RWPE2 (cell line): ENCODE results near the gene DNHD1.
A peak's percentile ranks its signal among the peaks of the same experiment; 100 is the strongest.

ENCODE experiments used
- ATAC-seq: fragments of 200-7000 bp; cut with Tn5 transposase; 3 replicates; pipeline ENCODE4 v1.9.1; 2021; ENCODE audit warnings: low read depth
- DNase-seq: peaks from one replicate; pipeline ENCODE4 v3.0.0-alpha.2; 2020; ENCODE audit warnings: low spot score
- H3K27ac ChIP-seq: fragments of 450-650 bp; 2 replicates; pipeline ENCODE4 v1.5.1; 2017; ENCODE audit warnings: mild to moderate bottlenecking; ENCODE audit not compliant: poor library complexity, severe bottlenecking
- H3K27me3 ChIP-seq: fragments of 250-450 bp; sonication (Bioruptor Pico); 2 replicates; pipeline ENCODE4 v1.5.1; 2021; ENCODE audit warnings: mild to moderate bottlenecking, moderate library complexity; ENCODE audit not compliant: insufficient read depth, poor library complexity, severe bottlenecking
- H3K36me3 ChIP-seq: fragments of 250-450 bp; sonication (Bioruptor Pico); 2 replicates; pipeline ENCODE4 v1.5.1; 2020; ENCODE audit warnings: low read depth, mild to moderate bottlenecking, moderate library complexity
- H3K4me1 ChIP-seq: fragments of 250-450 bp; sonication (Bioruptor Pico); 2 replicates; pipeline ENCODE4 v1.5.1; 2021; ENCODE audit warnings: mild to moderate bottlenecking, moderate library complexity; ENCODE audit not compliant: insufficient read depth, poor library complexity, severe bottlenecking
- H3K4me3 ChIP-seq: fragments of 250-450 bp; sonication (Bioruptor Pico); 2 replicates; pipeline ENCODE4 v1.5.1; 2021; ENCODE audit warnings: mild to moderate bottlenecking, moderate library complexity; ENCODE audit not compliant: severe bottlenecking
- H3K9me3 ChIP-seq: fragments of 250-450 bp; sonication (Bioruptor Pico); 2 replicates; pipeline ENCODE4 v1.5.1; 2021; ENCODE audit warnings: mild to moderate bottlenecking, moderate library complexity; ENCODE audit not compliant: severe bottlenecking
- TF ChIP-seq, protein P1 (sequence below): fragments of 450-650 bp; IDR thresholded peaks from one replicate; pipeline ENCODE4 v1.5.1; 2017; ENCODE audit warnings: mild to moderate bottlenecking, moderate library complexity; ENCODE audit not compliant: poor library complexity, severe bottlenecking

The DNHD1 gene

DNA sequence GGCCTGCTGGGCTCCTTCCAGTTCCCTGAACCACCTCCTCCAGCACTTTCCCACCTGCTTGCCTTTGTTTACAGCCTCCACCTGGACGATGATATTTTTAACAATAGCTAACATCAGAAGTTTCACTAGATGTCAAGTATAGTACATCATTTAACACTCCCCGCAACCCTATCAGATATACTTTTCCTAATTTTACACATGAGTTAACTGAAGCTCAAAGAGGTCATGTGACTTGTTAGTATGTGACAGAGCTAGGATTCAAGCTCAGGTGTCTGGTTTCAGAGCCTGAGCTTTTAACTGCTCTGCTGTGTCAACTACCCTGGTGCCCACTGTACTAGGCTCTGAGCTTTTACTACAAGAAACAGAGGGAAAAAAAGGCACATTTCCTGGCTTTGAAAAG lies 42.0 kb upstream of the DNHD1 start:
- TF ChIP-seq, protein P1, sequence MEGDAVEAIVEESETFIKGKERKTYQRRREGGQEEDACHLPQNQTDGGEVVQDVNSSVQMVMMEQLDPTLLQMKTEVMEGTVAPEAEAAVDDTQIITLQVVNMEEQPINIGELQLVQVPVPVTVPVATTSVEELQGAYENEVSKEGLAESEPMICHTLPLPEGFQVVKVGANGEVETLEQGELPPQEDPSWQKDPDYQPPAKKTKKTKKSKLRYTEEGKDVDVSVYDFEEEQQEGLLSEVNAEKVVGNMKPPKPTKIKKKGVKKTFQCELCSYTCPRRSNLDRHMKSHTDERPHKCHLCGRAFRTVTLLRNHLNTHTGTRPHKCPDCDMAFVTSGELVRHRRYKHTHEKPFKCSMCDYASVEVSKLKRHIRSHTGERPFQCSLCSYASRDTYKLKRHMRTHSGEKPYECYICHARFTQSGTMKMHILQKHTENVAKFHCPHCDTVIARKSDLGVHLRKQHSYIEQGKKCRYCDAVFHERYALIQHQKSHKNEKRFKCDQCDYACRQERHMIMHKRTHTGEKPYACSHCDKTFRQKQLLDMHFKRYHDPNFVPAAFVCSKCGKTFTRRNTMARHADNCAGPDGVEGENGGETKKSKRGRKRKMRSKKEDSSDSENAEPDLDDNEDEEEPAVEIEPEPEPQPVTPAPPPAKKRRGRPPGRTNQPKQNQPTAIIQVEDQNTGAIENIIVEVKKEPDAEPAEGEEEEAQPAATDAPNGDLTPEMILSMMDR = no peak
- no peak for ATAC-seq

DNA sequence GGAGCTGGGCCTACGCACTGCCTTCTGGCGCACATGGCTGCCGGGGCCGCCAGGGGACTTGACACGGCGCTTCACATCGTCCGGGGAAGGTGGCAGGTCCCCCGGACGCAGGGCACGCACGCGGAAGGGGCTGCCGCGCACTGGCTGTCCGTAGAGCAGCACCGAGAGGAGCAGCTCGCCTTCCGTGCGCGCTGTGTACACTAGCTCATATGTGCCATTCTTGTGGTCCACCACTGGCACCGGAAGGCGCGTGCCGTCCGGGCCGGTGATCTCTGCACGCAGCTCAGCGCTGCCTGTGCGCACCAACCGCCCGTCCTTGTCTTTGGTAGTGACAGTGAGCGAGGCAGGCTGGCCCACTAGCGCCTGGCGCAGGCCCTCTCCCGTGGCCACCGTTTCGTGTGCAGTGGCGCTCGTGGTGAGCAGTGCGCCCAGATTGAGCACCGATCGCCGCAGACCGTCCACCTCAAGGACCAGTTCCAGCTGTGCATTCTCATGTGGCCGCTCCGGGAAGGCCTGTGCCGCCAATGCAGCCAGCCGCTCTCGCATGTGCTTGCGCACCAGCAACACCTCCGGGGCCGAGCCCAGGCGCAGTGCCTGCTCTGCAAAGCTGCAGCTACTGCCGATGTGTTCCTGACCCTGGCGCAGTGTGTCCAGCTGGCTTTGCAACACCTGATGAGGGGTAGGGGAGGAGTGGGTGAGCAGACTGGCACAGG lies 40.6 kb upstream of the DNHD1 start:
- no peak for ATAC-seq
- Histone ChIP-seq H3K4me3 (no peak overlapping the region), H3K9me3 (no peaks in the 10 kb centered on the region), H3K27ac (no peak overlapping the region), H3K4me1 (no peaks in the 10 kb centered on the region), H3K36me3 (peaks cover 10% of the 10 kb centered on the region), H3K27me3 (no peaks in the 10 kb centered on the region)
- DNase-seq = no peak
- TF ChIP-seq, protein P1 = no peak

More for the DNA sequence above, 42.0 kb upstream of the DNHD1 start:
- no peaks in the 10 kb centered on the region for H3K27me3 ChIP-seq
- H3K4me1 ChIP-seq = no peaks in the 10 kb centered on the region
- no peak overlapping the region for H3K4me3 ChIP-seq
- H3K36me3 ChIP-seq = peaks cover 22% of the 10 kb centered on the region
- DNase-seq = no peak
- no peaks in the 10 kb centered on the region for H3K9me3 ChIP-seq
- H3K27ac ChIP-seq = no peak overlapping the region

DNA sequence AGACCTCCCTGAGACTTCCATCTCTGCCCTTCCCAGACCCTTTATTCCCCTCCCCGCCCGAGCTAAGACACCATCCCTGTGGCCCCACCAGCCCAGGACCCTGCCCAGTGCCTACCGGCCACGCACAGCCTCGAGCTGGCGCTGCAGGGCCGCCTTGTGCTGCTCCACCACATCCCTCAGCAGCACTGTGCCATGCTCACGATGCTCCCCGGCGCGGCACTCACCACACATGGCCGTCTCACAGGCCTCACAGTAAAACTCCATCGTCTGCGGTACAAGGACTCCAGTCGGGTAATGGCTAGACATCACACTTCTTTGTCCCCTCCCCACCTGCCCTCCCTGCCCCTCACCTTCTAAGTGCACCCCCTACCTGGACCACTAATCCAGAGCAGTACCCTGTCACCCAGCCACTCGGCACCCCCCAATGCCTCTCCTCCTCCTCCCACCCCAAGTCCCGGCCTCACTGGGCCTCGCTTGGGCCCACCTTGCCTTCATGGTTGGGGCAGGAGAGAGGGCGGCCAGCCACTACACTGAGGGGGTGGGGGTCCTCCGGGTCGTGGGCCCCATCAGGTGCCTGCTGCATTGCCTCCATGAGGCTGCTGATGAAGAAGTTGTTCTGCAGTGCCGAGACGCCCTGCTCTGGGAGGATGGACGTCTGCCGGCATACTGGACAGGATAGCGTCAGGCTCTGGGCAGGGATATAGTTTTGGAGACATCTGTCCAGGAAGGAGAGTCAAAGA lies 39.3 kb upstream of the DNHD1 start:
- no peak for ATAC-seq
- Histone ChIP-seq H3K4me1 (no peaks in the 10 kb centered on the region), H3K27me3 (no peaks in the 10 kb centered on the region), H3K27ac (no peak overlapping the region), H3K36me3 (peaks cover 9% of the 10 kb centered on the region; the same call in 1 of the 2 replicates), H3K9me3 (no peaks in the 10 kb centered on the region), H3K4me3 (no peak overlapping the region)
- TF ChIP-seq, protein P1 = no peak
- DNase-seq = no peak

DNA sequence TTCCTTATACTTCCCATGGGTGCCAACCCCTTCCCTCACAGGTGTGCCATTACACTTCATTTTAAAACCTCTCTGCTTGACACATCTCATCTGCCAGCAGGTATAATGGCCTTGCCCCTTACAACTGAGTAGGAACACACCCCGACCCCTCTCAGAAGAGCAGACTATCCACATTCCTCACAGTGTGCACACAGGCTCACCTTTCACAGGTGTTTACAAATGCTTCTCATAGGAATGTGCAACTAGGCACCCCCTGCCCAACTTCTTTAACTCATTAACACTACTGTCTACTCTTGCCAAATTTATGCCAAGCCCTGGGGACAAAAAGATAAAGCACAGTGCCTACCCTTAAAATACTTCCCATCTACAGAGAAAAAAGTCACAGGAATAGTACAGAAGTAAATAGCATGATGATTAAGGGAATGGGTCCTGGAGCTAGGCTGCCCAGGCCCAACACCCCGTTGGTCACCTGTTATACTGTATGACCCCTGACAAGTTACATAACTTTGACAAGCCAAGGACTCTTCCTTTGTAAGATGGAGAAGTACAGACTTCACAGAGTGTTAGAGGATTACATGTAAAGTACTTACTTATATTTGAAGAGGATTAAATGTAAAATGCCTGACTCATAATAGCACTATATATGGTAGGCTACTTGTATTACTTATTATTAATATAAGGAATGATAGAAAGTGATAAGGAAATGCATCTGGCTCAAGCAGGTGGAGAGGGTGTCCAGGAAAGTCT lies 38.6 kb upstream of the DNHD1 start:
- H3K4me3 ChIP-seq = no peak overlapping the region
- TF ChIP-seq, protein P1 = no peak
- no peaks in the 10 kb centered on the region for H3K4me1 ChIP-seq
- H3K9me3 ChIP-seq = no peaks in the 10 kb centered on the region
- ATAC-seq (peak; percentile 19; the same call in 1 of the 3 replicates), DNase-seq (no peak)
- H3K27ac ChIP-seq = no peak overlapping the region
- H3K27me3 ChIP-seq = no peaks in the 10 kb centered on the region
- peaks cover 9% of the 10 kb centered on the region; the same call in 1 of the 2 replicates for H3K36me3 ChIP-seq
